HS-5 (cell line): ENCODE results near the gene CCR2.
A peak's percentile ranks its signal among the peaks of the same experiment; 100 is the strongest.
"Not testable (repeated sequence)": the region's sequence is repeated elsewhere in the genome, so short reads cannot be mapped to it uniquely, and the experiment has no call there.

Experiments used
- DNase-seq: peaks from one replicate; pipeline ENCODE4 v3.0.0-alpha.2; 2012; ENCODE audit warnings: low read depth

The CCR2 gene

DNA sequence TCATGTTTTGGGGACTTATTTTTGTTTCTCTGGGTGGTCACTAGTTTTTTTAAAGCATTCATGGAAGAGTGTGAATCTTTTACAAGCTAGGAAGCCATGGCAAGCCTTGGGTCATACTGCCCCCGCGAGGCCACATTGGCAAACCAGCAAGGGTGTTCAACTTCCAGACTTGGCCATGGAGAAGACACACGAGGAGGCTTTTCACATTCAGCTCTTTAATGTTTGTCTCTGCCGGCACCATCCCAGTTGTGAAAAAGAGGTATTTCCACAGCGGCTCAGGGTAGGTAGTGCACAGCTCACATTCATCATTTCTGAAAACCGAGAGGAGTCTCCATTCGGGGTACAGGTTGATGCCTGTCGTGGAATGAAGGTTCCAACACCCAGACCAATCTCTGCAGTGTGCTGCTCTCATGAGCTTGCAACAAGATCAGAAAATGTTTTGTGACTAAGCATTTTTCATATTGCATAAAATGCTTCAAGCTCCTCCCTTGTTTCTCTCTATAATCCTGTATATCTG lies 24.6 kb downstream of the CCR2 start:
- no peak for DNase-seq

DNA sequence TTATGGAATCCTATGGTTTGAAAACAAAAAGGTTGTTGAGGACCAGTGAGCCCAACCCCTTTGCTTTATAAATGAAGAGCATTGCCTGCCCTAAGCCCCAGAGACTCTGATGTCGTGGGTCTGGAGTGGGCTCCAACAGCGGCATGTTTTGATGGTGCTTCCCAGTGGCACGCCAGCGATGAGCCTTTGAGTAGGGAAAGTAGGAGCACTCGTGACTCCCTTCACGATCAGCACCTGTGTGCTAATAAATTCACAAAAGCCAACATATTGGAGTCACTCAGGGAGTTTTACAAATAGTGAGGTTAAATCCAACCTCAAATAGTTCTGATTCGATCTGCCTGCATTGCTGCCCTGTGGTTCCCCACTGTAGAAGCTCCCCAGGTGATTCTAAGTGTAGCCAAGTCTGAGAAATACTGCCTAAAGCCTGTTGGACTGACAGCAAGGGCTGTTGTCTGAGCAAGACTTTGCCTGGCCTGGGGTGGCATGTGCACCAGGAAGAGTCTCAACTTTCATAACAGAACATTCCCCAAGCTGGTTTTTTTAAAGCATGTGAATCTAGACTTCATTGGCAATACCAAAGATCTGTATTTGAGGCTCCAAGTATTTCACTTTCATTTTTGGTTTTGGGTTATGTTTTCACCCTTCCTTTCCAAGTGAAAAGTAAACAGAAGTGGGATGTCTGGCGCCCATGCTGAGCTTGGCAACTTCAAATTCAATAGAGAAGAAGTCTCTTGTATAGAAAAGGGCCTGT lies 26.7 kb downstream of the CCR2 start:
- no peak for DNase-seq

DNA sequence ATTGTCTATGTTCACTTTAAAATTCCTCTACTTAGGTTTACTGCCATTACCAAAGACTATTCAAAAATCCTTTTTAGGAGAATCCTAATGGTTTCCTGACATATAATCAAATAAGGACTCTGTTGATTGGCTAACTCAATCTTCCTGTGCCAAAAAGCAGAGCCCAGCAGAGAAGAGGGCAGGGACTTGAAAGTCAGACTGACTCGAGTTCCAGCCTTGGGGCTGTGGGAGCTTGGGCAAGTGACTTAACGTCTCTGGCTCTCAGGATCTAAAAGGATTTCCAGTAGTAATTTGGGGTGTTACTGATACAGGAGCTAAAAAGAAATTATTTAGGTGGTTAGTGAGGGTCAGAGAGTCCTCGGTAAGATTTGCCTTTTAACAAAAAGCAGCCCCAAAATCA lies 27.7 kb downstream of the CCR2 start:
- DNase-seq = no peak

DNA sequence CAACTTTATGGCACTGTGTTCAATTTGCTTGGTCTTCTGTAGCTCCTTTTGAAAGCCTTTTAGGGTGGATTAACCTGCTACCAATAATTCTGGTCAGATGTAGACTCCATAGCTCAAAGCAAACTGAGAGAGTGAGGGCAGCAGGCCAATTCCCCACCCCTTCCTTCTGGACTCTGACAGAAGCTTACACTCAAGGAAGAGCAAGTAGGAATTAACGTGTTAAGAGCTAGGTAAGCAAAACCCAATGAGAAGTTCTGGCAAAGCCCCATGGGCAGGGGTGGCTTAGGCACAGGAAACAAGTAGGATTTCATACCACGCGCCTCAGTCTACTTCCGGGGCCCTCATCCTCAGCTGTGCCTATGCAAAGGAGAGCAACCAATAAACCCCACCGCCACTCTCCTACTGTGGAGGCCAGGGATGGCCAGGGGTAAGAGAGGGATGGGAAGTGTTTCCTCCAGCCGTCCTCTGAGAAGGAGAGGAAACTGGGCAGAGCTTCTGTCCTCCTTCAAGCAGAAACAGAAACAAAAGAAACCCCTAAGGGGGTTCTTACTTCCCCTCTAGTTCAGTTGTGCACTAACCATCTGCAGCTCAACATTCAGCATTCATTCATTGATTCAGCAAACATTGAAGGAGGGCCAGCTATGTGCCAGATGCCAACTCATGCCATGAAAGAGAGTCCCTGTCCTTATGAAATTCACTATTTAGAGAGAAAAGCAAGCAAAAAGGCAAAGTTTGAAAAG lies 29.5 kb downstream of the CCR2 start:
- DNase-seq = no peak

DNA sequence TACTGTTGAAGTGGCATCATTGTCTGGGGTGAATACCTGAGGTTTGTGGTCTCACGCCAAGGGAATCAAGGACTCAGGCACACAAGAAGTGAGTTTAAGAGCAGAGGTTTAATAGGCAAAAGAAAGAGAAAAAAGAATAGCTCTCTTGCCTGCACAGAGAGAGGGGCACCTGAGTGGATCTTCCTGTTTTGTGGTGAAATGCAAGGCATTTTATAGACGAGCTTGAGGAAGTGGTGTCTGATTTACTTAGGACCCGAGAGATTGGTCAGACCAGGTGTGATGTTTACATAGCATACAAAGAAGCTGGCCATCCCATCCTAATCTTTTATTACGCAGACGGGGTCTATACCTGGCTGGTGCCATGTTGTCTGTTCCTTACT lies 30.0 kb downstream of the CCR2 start:
- DNase-seq = no peak

DNA sequence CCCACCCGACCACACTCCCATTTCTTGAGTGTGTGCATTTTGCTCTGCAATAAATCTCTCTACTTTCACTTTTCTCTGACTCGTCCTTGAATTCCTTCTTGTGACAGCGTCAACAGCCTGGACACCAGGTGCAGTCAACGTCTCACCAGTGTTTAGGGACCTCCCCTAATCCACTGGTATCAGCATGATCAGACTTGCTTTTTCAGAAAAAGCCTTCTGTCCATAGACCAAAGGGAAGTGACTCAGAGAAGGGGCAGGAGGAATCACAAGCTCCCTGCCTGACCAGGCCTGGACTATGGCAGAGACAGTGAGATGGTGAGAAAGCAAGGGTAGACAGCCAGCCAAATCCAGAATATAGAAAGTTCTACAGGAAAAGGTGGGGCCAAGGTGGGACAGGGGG lies 32.3 kb downstream of the CCR2 start:
- DNase-seq = peak; percentile 83

DNA sequence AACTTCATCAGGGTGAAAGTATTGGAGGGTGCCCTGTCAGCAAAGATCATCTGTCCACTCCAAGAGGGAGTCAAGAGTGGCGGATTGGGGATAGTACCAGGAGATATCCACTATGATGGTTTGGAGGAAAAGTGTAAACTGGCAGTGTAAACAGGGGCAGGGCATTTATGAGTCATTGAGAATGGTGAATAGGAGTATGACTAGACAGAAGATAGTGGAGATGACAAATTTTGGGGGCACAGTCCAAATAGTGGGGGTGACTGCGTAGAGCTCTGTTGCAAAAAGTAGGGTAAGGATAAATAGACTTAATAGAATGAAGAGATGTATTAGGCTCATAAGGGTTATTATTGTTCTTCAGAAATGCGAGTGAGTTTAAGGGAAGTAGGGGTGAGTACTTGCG lies 34.9 kb downstream of the CCR2 start:
- not testable (repeated sequence) for DNase-seq

DNA sequence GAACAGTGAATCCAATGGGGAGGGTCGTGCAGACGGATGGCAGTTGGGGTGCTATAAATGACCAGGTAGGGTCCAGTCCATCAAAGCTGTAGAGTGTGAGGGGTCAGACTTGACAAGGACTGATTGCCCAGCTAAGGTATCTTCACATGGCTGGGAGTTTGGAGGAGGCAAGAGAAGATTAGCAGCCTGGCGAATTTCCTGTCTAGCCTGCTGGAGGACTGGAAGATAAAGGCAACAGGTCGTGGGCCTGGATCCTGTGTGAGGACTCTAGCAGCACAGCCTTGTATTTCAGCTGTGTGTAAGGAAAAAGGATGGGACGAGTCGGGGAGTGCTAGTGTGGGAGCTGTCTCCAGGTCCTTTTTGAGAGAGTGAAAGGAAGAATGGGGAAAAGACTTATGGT lies 35.4 kb downstream of the CCR2 start:
- DNase-seq = no peak

DNA sequence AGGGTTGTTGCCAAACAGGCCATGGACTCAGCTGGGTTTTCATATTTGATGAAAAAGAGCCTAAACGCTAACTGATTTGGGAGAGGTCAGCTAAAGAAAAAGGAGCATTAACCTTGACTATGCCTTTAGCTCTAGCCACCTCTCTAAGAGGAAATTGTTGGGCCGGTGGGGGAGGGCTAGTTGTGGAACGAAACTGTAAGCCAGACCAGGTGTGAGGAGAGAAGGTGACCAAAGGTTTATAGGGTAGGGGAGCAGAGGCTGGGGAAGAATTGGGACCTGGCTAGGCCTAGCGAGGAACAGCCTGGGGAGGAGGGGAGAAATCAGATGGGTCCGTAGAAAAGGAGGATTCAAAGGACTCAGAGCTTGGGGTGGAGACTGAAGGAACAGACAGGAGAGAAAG lies 37.6 kb downstream of the CCR2 start:
- DNase-seq = not testable (repeated sequence)

DNA sequence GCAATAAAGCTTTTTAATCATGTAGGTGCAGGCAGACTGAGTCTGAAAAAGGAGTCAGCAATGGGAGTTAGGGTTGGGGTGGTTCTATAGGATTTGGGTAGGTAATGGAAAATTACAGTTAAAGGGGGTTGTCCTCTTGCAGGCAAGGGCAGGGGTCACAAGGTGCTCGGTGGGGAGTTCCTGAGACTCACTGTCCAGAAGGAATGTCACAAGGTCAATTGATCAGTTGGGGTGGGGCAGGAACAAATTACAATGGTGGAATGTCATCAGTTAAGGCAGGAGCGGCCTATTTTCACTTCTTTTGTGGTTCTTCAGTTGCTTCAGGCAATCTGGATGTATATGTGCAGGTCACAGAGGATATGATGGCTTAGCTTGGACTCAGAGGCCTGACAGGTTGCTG lies 39.1 kb downstream of the CCR2 start:
- no peak for DNase-seq

DNA sequence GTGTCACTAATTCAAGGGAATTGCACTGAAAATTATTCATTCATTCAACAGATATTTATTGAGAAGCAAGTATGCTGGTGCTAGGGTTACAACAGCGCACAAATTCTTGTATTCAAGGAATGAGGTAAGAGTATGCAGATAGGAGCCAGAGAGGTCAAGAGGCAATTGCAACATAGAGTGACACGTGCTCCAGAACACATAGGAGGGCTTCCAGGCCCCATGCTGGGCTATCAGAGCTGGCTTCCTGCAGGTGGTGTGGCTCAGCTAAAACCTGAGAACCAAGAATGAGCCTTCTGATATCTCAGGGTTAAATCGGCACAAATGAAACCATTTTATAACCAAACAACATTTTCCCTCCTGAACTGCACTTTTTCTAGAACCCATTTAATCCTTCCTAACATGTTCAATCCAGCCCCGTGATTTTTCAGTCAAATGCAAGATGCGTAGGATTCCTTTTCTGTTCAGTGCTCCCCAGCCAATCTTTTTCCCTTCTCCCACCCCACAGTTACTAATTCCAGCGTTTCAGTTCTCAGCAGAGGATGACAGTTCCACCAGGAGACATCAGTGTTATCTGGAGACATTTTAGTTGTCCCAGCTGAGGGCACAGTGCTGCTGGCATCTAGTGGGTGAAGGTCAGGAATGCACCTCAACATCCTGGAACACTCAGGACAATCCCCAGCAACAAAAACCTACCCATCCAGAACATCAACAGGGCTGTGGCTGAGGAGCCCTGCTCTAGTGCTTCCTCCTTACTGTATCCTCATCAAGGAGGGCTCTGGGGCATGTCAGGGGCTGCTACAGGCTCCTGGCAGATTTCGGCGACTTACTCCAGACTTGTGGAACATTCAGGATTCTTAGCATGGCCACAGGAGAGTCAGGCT lies 39.9 kb downstream of the CCR2 start:
- DNase-seq = peak; percentile 53

DNA sequence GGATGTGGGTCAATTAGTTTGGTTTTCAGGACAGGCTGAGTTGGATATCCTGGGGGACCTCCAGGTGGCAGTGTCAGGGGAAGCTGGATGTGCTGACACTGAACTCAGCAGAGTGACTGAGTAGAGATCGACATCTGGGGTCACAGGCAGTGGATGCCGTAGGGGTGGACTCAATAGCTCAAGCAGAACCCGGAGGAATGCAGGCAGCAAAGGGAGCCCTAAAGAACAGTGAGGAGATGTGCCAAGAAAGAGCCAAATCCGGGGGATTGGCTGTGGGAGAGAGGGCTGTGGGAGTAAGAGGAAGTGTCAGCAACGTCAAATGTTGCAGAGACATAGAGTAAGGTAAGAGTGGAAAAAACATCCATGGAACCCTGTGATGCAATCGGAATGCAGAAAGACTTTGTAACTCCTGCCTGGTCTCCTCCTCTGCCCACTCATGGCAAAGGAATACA lies 41.3 kb downstream of the CCR2 start:
- peak; percentile 46 for DNase-seq

DNA sequence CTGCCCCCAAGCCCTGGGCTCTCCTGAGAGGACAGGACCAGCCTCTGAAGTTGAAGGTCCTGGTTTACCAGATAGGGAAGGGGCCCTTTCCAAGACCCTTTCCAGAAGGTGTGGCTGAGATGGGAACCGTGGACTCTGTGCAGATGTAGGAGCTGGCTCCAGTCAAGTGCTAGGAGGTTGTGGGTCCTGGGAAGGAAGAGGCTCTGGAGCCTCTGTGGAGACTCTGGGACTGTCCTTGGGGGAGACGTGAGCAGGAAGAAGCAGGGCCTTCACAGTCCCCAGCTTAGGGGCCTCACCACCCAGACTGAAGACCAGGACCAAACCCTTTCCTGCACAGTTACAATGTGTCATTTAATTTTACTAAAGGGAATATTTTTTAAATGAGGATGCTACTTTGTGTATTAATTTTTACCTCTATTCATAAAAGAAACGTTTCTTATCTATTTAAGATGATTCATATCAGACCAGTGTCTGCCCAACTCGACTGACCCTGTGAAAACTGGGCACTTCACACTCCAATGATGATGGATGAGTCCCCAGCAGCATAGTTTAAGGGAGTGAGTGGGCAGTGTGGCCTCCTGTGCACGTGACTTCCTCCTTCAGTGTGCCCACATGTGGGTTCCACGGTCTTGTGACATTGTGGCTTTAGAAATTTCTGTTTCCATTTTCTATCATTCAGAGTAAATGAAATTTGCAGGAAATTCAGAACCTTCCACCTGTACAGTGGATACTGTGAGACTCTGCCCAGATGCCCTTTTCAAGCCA lies 42.0 kb downstream of the CCR2 start:
- no peak for DNase-seq

DNA sequence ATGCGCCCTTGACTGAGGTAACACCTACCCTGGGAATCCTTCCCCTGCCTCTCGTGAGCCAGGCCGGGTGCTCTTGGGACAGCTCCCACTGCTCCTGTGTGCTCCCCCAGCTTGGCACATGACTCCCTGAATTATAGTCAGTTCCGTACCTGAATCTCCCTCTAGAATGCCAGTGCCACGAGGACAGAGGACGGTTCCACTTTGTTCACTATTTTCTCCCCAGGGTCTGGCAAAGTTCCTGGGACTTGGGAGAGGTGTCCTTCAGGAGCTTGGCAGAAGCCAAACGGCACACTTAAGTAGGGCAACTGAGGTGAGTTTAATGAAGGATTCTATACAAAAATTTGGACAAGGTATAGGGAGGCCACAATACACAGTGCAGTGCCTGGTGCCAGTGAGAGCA lies 43.2 kb downstream of the CCR2 start:
- DNase-seq = no peak

DNA sequence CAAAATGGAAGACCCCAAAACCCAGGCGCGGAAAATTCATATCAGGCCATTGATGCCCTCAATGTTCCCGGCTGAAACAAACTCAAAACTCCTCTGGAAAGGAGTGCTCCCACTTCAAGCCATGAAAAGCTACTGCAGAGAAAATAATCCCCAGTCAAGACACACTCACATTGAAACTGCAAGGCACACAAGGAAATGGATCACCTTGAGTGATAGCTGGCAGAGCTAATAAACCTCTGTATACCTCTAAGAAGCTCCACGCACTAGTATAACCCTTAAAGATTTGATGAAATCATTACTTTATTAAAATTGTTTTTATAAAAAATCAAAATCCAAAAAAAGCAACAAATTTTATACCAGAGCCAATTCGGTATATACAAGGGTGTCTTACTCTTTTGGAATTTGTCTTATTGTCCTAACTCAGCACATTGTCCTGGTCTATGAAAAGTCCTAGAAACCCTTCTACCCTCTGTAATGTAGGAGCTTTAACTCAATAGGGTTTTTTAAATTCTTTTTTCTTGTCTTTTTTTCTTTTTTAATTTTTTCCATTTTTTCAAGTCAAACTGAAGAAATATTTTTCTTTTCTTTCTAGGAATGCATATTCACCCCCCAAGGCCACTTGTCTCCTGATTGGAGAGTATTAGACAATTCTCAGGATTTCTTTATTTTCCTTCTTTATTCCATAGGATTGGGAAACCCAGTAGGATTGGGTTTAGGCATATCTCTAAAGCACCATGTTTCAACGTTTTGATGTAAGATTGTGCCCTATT lies 44.5 kb downstream of the CCR2 start:
- DNase-seq = no peak

DNA sequence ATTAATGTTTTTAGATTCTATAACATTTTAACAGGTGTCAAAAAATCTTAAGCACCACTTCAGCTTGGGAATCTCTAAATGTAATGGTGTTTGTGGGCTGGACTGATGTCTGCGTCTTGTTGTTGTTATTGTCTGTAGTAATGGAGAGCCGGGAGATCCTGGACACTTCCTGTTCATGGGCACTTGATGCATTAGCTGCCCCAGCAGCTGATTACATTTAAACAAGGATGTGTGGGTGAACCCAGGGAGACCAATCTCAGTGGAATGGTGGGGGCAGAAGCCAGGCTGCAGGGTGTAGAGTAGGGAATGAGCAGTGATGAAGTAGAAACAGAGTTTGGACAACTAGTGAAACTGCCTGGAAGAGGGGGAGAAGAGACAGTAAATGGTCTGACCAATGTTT lies 45.2 kb downstream of the CCR2 start:
- no peak for DNase-seq

DNA sequence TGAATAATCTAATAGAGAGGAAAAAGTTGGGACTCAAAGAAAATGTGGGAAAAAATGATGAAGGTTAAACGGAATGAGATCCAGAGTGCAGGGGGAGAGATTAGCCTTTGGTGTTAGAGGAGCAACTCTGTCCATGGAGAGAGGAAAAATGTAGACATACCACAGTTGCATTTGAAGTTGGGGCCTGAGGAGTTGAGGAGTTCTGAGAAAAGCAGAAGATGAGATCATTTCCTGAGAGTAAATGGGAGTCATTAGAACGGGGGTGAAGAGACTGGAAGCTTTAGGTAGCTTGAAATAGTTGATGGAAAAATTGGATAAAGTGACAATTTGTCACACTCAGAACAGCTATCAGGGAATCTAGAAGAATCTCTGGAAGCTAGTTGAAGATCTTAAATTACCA lies 45.6 kb downstream of the CCR2 start:
- no peak for DNase-seq

DNA sequence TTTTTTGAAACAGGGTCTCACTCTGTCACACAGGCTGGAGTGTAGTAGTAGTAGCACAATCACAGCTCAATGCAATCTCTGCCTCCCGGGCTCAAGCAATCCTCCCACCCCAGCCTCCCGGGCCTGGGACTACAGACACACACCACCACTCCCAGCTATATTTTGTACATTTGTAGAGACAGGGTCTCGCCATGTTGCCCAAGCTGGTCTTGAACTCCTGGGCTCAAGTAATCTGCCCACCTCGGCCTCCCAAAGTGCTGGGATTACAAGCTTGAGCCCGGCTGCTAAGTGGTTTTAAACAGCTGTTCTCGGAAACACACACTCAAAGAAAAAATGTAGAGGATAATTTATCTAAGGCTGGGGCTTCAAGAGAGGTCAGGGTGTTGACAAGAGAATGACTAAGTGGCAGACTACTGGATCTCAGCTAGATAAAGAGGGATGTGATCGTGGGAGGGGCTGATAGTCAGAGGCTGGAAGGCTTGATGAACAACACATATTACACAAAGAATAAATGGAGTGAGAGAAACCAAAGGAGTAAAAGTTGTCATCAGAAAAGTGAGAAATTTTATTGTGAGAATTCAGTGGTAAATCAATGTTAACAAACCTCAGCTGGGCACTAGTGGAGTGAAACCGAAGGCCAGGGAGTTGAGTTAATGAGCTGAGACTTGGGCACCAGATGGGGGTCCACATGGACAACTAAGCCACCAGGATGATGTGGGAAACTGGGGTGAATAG lies 46.3 kb downstream of the CCR2 start:
- DNase-seq = peak; percentile 72

DNA sequence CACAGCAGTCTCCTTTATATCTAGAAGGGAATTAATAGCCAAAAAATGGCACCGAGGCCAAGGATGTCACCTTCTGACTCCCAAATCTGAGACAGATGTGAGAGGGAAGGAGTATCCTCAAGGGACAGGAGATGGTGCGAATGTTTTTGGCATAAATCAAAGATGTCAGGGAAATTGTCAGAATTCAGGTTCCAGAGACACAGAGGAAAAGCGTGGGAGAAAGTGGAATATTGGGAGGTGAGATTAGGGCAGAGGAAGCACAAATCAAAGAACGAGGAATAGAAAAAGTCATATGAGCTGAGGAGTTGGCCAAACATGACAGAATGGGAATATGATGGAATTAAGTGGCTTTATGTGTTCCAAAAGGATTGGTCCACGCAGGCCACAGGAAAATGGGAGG lies 46.9 kb downstream of the CCR2 start:
- DNase-seq = no peak

DNA sequence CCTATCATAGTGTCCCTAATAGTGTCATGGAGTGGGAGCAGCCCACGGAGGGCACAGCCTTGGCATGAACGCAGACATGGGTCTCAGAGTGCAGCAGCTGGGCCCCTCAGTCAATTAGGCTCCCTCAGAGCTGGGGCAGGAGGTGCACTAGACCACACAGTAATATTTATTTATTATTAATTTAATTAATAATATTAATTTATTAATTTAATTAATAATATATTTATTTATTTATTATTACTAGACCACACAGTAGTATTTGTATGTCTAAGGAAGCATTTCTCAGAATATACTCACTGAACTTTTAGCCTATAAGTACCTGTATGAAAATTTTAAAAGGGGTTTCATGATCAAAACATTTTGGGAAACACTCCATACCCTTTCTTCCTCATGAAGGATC lies 47.7 kb downstream of the CCR2 start:
- no peak for DNase-seq
